ENCODE measurements around the gene PSENEN. TPM values are rescaled to one million over a fixed set of nuclear protein-coding genes. Genes with fewer than 3 reads are reported as not detected.

The PSENEN gene
- 100 to 1,000 TPM in 1 of 2 donors, 10 to 100 TPM in 1; 62.5 to 128 TPM for polyA plus RNA-seq

GRCh38 chr19:35745328-35746086, at the start of gene PSENEN, which contains the start of gene U2AF1L4:
Gene PSENEN (plus strand): TSS chr19:35745651. CDS start chr19:35745931, 280 bp downstream.
Gene U2AF1L4 (minus strand): TSS chr19:35745418. CDS start chr19:35745391, 27 bp downstream.
- Histone ChIP-seq H3K27ac (ENCODE audit: low read depth in 2 of 2, low read length in 1 of 2) (peak within 1 kb of the TSS; percentile 100), H3K4me1 (ENCODE audit: control insufficient read depth in 2 of 2, insufficient read depth in 2 of 2, low read length in 1 of 2) (peaks cover 3 to 4% of the 10 kb centered on the region in 2 donors), H3K4me3 (ENCODE audit: low read depth in 1 of 2, low read length in 2 of 2) (peak within 1 kb of the TSS; percentile 61 to 96), H3K27me3 (ENCODE audit: control insufficient read depth in 1 of 2, insufficient read depth in 2 of 2, low read length in 2 of 2) (no peaks in the 10 kb centered on the region), H3K9me3 (ENCODE audit: control insufficient read depth in 2 of 2, insufficient read depth in 1 of 2, low read depth in 1 of 2, low read length in 1 of 2) (no peaks in the 10 kb centered on the region), H3K36me3 (ENCODE audit: control insufficient read depth in 2 of 2, insufficient read depth in 2 of 2, low read length in 1 of 2) (peaks cover 0 to 3% of the 10 kb centered on the region in 2 donors)
- WGBS, 2 donors: 0 to 1% methylated on average over 40 of the region's 40 CpGs

- Histone ChIP-seq H3K4me3 (ENCODE audit: low read depth in 1 of 2, low read length in 2 of 2) (no peak overlapping the region), H3K27me3 (ENCODE audit: control insufficient read depth in 1 of 2, insufficient read depth in 2 of 2, low read length in 2 of 2) (no peaks in the 10 kb centered on the region)
- 75 to 87% methylated on average over 2 of the region's 2 CpGs for WGBS, 2 donors
Observed at GRCh38 chr19:35695895-35696422, 49.5 kb upstream of the PSENEN start.

GRCh38 chr19:35696835-35697234, 48.6 kb upstream of the PSENEN start:
- 52 to 56% methylated on average over 4 of the region's 4 CpGs for WGBS, 2 donors
- H3K4me3 ChIP-seq (ENCODE audit: low read depth in 1 of 2, low read length in 2 of 2): no peak overlapping the region

More at GRCh38 chr19:35695895-35696422, 49.5 kb upstream of the PSENEN start:
- Histone ChIP-seq H3K36me3 (ENCODE audit: control insufficient read depth in 2 of 2, insufficient read depth in 2 of 2, low read length in 1 of 2) (no peaks in the 10 kb centered on the region), H3K4me1 (ENCODE audit: control insufficient read depth in 2 of 2, insufficient read depth in 2 of 2, low read length in 1 of 2) (no peaks in the 10 kb centered on the region), H3K27ac (ENCODE audit: low read depth in 2 of 2, low read length in 1 of 2) (no peak overlapping the region), H3K9me3 (ENCODE audit: control insufficient read depth in 2 of 2, insufficient read depth in 1 of 2, low read depth in 1 of 2, low read length in 1 of 2) (no peaks in the 10 kb centered on the region)

GRCh38 chr19:35702223-35703012, 43.0 kb upstream of the PSENEN start:
- Histone ChIP-seq H3K27ac (ENCODE audit: low read depth in 2 of 2, low read length in 1 of 2) (peak overlapping the region in 1 of 2 donors; percentile 43), H3K4me1 (ENCODE audit: control insufficient read depth in 2 of 2, insufficient read depth in 2 of 2, low read length in 1 of 2) (peaks cover 0 to 11% of the 10 kb centered on the region in 2 donors), H3K9me3 (ENCODE audit: control insufficient read depth in 2 of 2, insufficient read depth in 1 of 2, low read depth in 1 of 2, low read length in 1 of 2) (no peaks in the 10 kb centered on the region), H3K36me3 (ENCODE audit: control insufficient read depth in 2 of 2, insufficient read depth in 2 of 2, low read length in 1 of 2) (no peaks in the 10 kb centered on the region), H3K4me3 (ENCODE audit: low read depth in 1 of 2, low read length in 2 of 2) (peak overlapping the region; percentile 67 to 73), H3K27me3 (ENCODE audit: control insufficient read depth in 1 of 2, insufficient read depth in 2 of 2, low read length in 2 of 2) (no peaks in the 10 kb centered on the region)
- 0% methylated on average over 50 of the region's 50 CpGs for WGBS, 2 donors

More at GRCh38 chr19:35696835-35697234, 48.6 kb upstream of the PSENEN start:
- Histone ChIP-seq H3K27ac (ENCODE audit: low read depth in 2 of 2, low read length in 1 of 2) (no peak overlapping the region), H3K36me3 (ENCODE audit: control insufficient read depth in 2 of 2, insufficient read depth in 2 of 2, low read length in 1 of 2) (no peaks in the 10 kb centered on the region), H3K9me3 (ENCODE audit: control insufficient read depth in 2 of 2, insufficient read depth in 1 of 2, low read depth in 1 of 2, low read length in 1 of 2) (no peaks in the 10 kb centered on the region), H3K4me1 (ENCODE audit: control insufficient read depth in 2 of 2, insufficient read depth in 2 of 2, low read length in 1 of 2) (no peaks in the 10 kb centered on the region), H3K27me3 (ENCODE audit: control insufficient read depth in 1 of 2, insufficient read depth in 2 of 2, low read length in 2 of 2) (no peaks in the 10 kb centered on the region)

- peaks cover 0 to 14% of the 10 kb centered on the region in 2 donors for H3K4me1 ChIP-seq (ENCODE audit: control insufficient read depth in 2 of 2, insufficient read depth in 2 of 2, low read length in 1 of 2)
- no peak overlapping the region for H3K4me3 ChIP-seq (ENCODE audit: low read depth in 1 of 2, low read length in 2 of 2)
- H3K27ac ChIP-seq (ENCODE audit: low read depth in 2 of 2, low read length in 1 of 2): no peak overlapping the region
- H3K36me3 ChIP-seq (ENCODE audit: control insufficient read depth in 2 of 2, insufficient read depth in 2 of 2, low read length in 1 of 2): no peaks in the 10 kb centered on the region
- H3K27me3 ChIP-seq (ENCODE audit: control insufficient read depth in 1 of 2, insufficient read depth in 2 of 2, low read length in 2 of 2): no peaks in the 10 kb centered on the region
- 40 to 46% methylated on average over 9 of the region's 9 CpGs for WGBS, 2 donors
- no peaks in the 10 kb centered on the region for H3K9me3 ChIP-seq (ENCODE audit: control insufficient read depth in 2 of 2, insufficient read depth in 1 of 2, low read depth in 1 of 2, low read length in 1 of 2)
Observed at GRCh38 chr19:35703343-35703742, 42.1 kb upstream of the PSENEN start.

GRCh38 chr19:35704218-35704617, 41.2 kb upstream of the PSENEN start, which contains the start of gene ZBTB32:
Gene ZBTB32 (plus strand): TSS chr19:35704558. CDS start chr19:35714627, 10,069 bp downstream.
- Histone ChIP-seq H3K36me3 (ENCODE audit: control insufficient read depth in 2 of 2, insufficient read depth in 2 of 2, low read length in 1 of 2) (no peaks in the 10 kb centered on the region), H3K9me3 (ENCODE audit: control insufficient read depth in 2 of 2, insufficient read depth in 1 of 2, low read depth in 1 of 2, low read length in 1 of 2) (no peaks in the 10 kb centered on the region), H3K4me1 (ENCODE audit: control insufficient read depth in 2 of 2, insufficient read depth in 2 of 2, low read length in 1 of 2) (peaks cover 0 to 15% of the 10 kb centered on the region in 2 donors), H3K27me3 (ENCODE audit: control insufficient read depth in 1 of 2, insufficient read depth in 2 of 2, low read length in 2 of 2) (no peaks in the 10 kb centered on the region), H3K4me3 (ENCODE audit: low read depth in 1 of 2, low read length in 2 of 2) (no peak within 1 kb of the TSS), H3K27ac (ENCODE audit: low read depth in 2 of 2, low read length in 1 of 2) (no peak within 1 kb of the TSS)
- WGBS, 2 donors: 36 to 38% methylated on average over 24 of the region's 24 CpGs

GRCh38 chr19:35708391-35708790, 37.1 kb upstream of the PSENEN start:
- Histone ChIP-seq H3K27ac (ENCODE audit: low read depth in 2 of 2, low read length in 1 of 2) (no peak overlapping the region), H3K4me3 (ENCODE audit: low read depth in 1 of 2, low read length in 2 of 2) (no peak overlapping the region), H3K27me3 (ENCODE audit: control insufficient read depth in 1 of 2, insufficient read depth in 2 of 2, low read length in 2 of 2) (no peaks in the 10 kb centered on the region), H3K4me1 (ENCODE audit: control insufficient read depth in 2 of 2, insufficient read depth in 2 of 2, low read length in 1 of 2) (peaks cover 0 to 12% of the 10 kb centered on the region in 2 donors), H3K9me3 (ENCODE audit: control insufficient read depth in 2 of 2, insufficient read depth in 1 of 2, low read depth in 1 of 2, low read length in 1 of 2) (no peaks in the 10 kb centered on the region), H3K36me3 (ENCODE audit: control insufficient read depth in 2 of 2, insufficient read depth in 2 of 2, low read length in 1 of 2) (no peaks in the 10 kb centered on the region)
- WGBS, 2 donors: 89 to 95% methylated on average over 1 of the region's 1 CpG

- H3K4me1 ChIP-seq (ENCODE audit: control insufficient read depth in 2 of 2, insufficient read depth in 2 of 2, low read length in 1 of 2): peaks cover 4 to 21% of the 10 kb centered on the region in 2 donors
- H3K9me3 ChIP-seq (ENCODE audit: control insufficient read depth in 2 of 2, insufficient read depth in 1 of 2, low read depth in 1 of 2, low read length in 1 of 2): no peaks in the 10 kb centered on the region
- H3K27ac ChIP-seq (ENCODE audit: low read depth in 2 of 2, low read length in 1 of 2): peak overlapping the region in 1 of 2 donors; percentile 42
- no peaks in the 10 kb centered on the region for H3K36me3 ChIP-seq (ENCODE audit: control insufficient read depth in 2 of 2, insufficient read depth in 2 of 2, low read length in 1 of 2)
- no peak overlapping the region for H3K4me3 ChIP-seq (ENCODE audit: low read depth in 1 of 2, low read length in 2 of 2)
- H3K27me3 ChIP-seq (ENCODE audit: control insufficient read depth in 1 of 2, insufficient read depth in 2 of 2, low read length in 2 of 2): no peaks in the 10 kb centered on the region
- WGBS, 2 donors: 48 to 54% methylated on average over 13 of the region's 13 CpGs
Observed at GRCh38 chr19:35710784-35711723, 34.4 kb upstream of the PSENEN start.
